ENCODE results near the gene ZFHX3. TPM values are rescaled to one million over a fixed set of nuclear protein-coding genes. Genes with fewer than 3 reads are reported as not detected.

The ZFHX3 gene
- polyA plus RNA-seq, 1 donor (not counting 4 experiments of a cell fraction or from before 2014, with no cell fraction given) = 1.2 TPM

GRCh38 chr16:73025151-73025855, 22.6 kb downstream of the ZFHX3 start:
- dilution Hi-C loops (cut with MboI; ENCODE audit: extremely low pct_ligation_motif_present, low sequenced_read_pairs) = no loop called here
- Histone ChIP-seq H3K4me1 (ENCODE audit: control insufficient read depth, extremely low read depth, insufficient read depth, low read length) (peaks cover 13% of the 10 kb centered on the region), H3K9me1 (ENCODE audit: control insufficient read depth, extremely low read depth, insufficient read depth, low read length) (peaks cover 2% of the 10 kb centered on the region), H3K27ac (ENCODE audit: control insufficient read depth, insufficient read depth, low read length) (no peak overlapping the region), H2AFZ (ENCODE audit: control insufficient read depth, low read length) (no peak overlapping the region), H3K36me3 (ENCODE audit: control insufficient read depth in 2 of 2, extremely low read depth in 1 of 2, insufficient read depth in 2 of 2, low read length in 2 of 2) (no peaks in the 10 kb centered on the region), H3K4me2 (ENCODE audit: control insufficient read depth, extremely low read depth, insufficient read depth, low read depth, low read length) (no peak overlapping the region), H3K4me3 (ENCODE audit: control insufficient read depth in 2 of 3, extremely low read depth in 1 of 3, insufficient read depth in 2 of 3, low read depth in 1 of 3, low read length in 3 of 3) (no peak overlapping the region), H4K20me1 (ENCODE audit: control insufficient read depth, extremely low read depth, insufficient read depth, low read length) (peaks cover 10% of the 10 kb centered on the region), H3K9ac (ENCODE audit: control insufficient read depth, extremely low read depth, insufficient read depth, low read length) (no peak overlapping the region), H3K27me3 (ENCODE audit: control insufficient read depth, extremely low read depth, insufficient read depth, low read length) (no peaks in the 10 kb centered on the region), H3K79me2 (ENCODE audit: control insufficient read depth, insufficient read depth, low read length) (peaks cover 28% of the 10 kb centered on the region), H3K9me3 (ENCODE audit: control insufficient read depth, low read depth, low read length) (no peaks in the 10 kb centered on the region)
- no peak for TF ChIP-seq EZH2 (IDR thresholded peaks at IDR 0.05; ENCODE audit: low read length)
- TF ChIP-seq CTCF (optimal IDR thresholded peaks at IDR 0.05 in 1 of 3, IDR thresholded peaks at IDR 0.05 in 1 of 3, conservative IDR thresholded peaks at IDR 0.05 in 1 of 3; ENCODE audit: extremely low read depth in 1 of 3, insufficient read depth in 2 of 3, low read length in 3 of 3) = no peak
- FAIRE-seq = no peak
- no peak for DNase-seq (ENCODE audit: low read depth, low spot score)

- Histone ChIP-seq H3K79me2 (ENCODE audit: control insufficient read depth, insufficient read depth, low read length) (peaks cover 30% of the 10 kb centered on the region), H3K27ac (ENCODE audit: control insufficient read depth, insufficient read depth, low read length) (no peak overlapping the region), H2AFZ (ENCODE audit: control insufficient read depth, low read length) (no peak overlapping the region), H4K20me1 (ENCODE audit: control insufficient read depth, extremely low read depth, insufficient read depth, low read length) (peaks cover 10% of the 10 kb centered on the region), H3K9me1 (ENCODE audit: control insufficient read depth, extremely low read depth, insufficient read depth, low read length) (peaks cover 2% of the 10 kb centered on the region), H3K9me3 (ENCODE audit: control insufficient read depth, low read depth, low read length) (no peaks in the 10 kb centered on the region), H3K4me3 (ENCODE audit: control insufficient read depth in 2 of 3, extremely low read depth in 1 of 3, insufficient read depth in 2 of 3, low read depth in 1 of 3, low read length in 3 of 3) (no peak overlapping the region), H3K27me3 (ENCODE audit: control insufficient read depth, extremely low read depth, insufficient read depth, low read length) (no peaks in the 10 kb centered on the region), H3K9ac (ENCODE audit: control insufficient read depth, extremely low read depth, insufficient read depth, low read length) (no peak overlapping the region), H3K4me1 (ENCODE audit: control insufficient read depth, extremely low read depth, insufficient read depth, low read length) (peaks cover 13% of the 10 kb centered on the region), H3K4me2 (ENCODE audit: control insufficient read depth, extremely low read depth, insufficient read depth, low read depth, low read length) (no peak overlapping the region), H3K36me3 (ENCODE audit: control insufficient read depth in 2 of 2, extremely low read depth in 1 of 2, insufficient read depth in 2 of 2, low read length in 2 of 2) (no peaks in the 10 kb centered on the region)
- DNase-seq (ENCODE audit: low read depth, low spot score) (no peak), FAIRE-seq (no peak)
- dilution Hi-C loops (cut with MboI; ENCODE audit: extremely low pct_ligation_motif_present, low sequenced_read_pairs) = no loop called here
- TF ChIP-seq CTCF (optimal IDR thresholded peaks at IDR 0.05 in 1 of 3, IDR thresholded peaks at IDR 0.05 in 1 of 3, conservative IDR thresholded peaks at IDR 0.05 in 1 of 3; ENCODE audit: extremely low read depth in 1 of 3, insufficient read depth in 2 of 3, low read length in 3 of 3) = no peak
- TF ChIP-seq EZH2 (IDR thresholded peaks at IDR 0.05; ENCODE audit: low read length) = no peak
Measured at GRCh38 chr16:73024571-73025105, 23.3 kb downstream of the ZFHX3 start.
